Erythroblast (primary cell): ENCODE measurements around the gene PLS1.

ENCODE experiments used
- GATA1 ChIP-seq: IDR thresholded peaks from 2 replicates; pipeline ENCODE4 v1.6.1; 2011; ENCODE audit warnings: low read depth, mild to moderate bottlenecking, control low read depth, low read length, moderate library complexity
- POLR2A ChIP-seq: IDR thresholded peaks from 2 replicates; pipeline ENCODE4 v1.6.1; 2011; ENCODE audit warnings: mild to moderate bottlenecking, low read length

DNA sequence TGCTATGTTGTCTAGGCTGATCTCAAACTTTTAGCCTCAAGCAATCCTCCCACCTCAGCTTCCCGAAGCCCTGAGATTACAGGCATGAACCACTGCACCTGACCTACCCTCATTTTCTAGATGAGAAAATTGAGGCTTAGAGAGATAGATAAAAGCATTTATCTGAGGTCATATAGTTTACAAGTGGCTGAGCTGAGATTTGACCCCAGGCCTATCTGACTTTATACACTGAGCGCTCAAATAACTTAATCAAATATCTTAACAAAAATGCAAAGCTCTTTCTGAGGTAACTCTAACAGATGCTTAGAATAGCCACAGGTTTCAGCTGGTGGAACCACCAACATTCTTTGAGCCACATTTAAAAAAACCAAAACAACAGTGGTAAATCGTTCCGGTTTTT, 5.5 kb downstream of the PLS1 start:
- TF ChIP-seq POLR2A (no peak), GATA1 (no peak)
